Measurements from ENCODE around the gene MYBBP1A. TPM values are rescaled to one million over a fixed set of nuclear protein-coding genes. Genes with fewer than 3 reads are reported as not detected.

MYBBP1A gene
- polyA plus RNA-seq, 2 of the 4 experiments (the other 2 are of a cell fraction): 42.9 to 95.1 TPM

GRCh38 chr17:4533523-4534504 is 21.4 kb downstream of the MYBBP1A start (continued):
- TF ChIP-seq BCL3 (IDR thresholded peaks at IDR 0.05) (peak; percentile 39; the same call in 2 of the 3 replicates), GATA3 (IDR thresholded peaks at IDR 0.05; ENCODE audit: borderline replicate concordance) (0 out of 2 replicates have a peak, but pooled peaks have one; percentile 9), NPAS2 (CRISPR knock-in tag; IDR thresholded peaks at IDR 0.05; ENCODE audit: borderline replicate concordance) (no peak), TFCP2L1 (CRISPR knock-in tag; IDR thresholded peaks at IDR 0.05) (peak; percentile 30; the same call in 1 of the 2 replicates)

- CTCF ChIA-PET: interaction anchor here (1.0 to 1.5 kb wide), 5 partner anchors 9 to 112 kb away, joined by 3 to 4 read pairs (median 3); no protein-coding TSS in a partner anchor
- Histone ChIP-seq H3K4me1 (peaks cover 20% of the 10 kb centered on the region), H3K4me3 (no peak overlapping the region), H3K4me2 (no peak overlapping the region), H3K27ac (peak overlapping the region in 1 of 2 experiments; percentile 80; a peak in 3 of 6 replicates), H3K9me3 (no peaks in the 10 kb centered on the region)
- POLR2A ChIA-PET: no interaction called here
- 89% methylated on average over 31 of the region's 33 CpGs for WGBS (ENCODE audit: missing lambda C conversion rate)
- no peak for DNase-seq (ENCODE audit: low read depth in 1 of 2, low spot score in 1 of 2)
- TF ChIP-seq RCOR1 (IDR thresholded peaks at IDR 0.05; ENCODE audit: low read depth, low read length) (no peak), PBX3 (IDR thresholded peaks at IDR 0.05) (peak; percentile 41; the same call in 1 of the 2 replicates)
- no peak for ATAC-seq
- FAIRE-seq: no peak
Measured at GRCh38 chr17:4532860-4533522, 22.2 kb downstream of the MYBBP1A start.

- Histone ChIP-seq H3K27ac (no peak overlapping the region), H3K9me3 (no peaks in the 10 kb centered on the region), H3K4me3 (no peak overlapping the region), H3K4me2 (no peak overlapping the region), H3K4me1 (peaks cover 20% of the 10 kb centered on the region)
- TF ChIP-seq HMGXB4 (CRISPR knock-in tag; IDR thresholded peaks at IDR 0.05; ENCODE audit: borderline replicate concordance) (no peak), PBX3 (IDR thresholded peaks at IDR 0.05) (peak; percentile 29; the same call in 1 of the 2 replicates)
- 82% methylated on average over 17 of the region's 17 CpGs for WGBS (ENCODE audit: missing lambda C conversion rate)
- ATAC-seq (no peak; a peak in 1 of 6 replicates), DNase-seq (ENCODE audit: low read depth in 1 of 2, low spot score in 1 of 2) (no peak), FAIRE-seq (no peak)
- ChIA-PET POLR2A (no interaction called here), CTCF (interaction anchor here (0.8 to 1.3 kb wide), 4 partner anchors 10 to 111 kb away, joined by 3 to 4 read pairs (median 3); no protein-coding TSS in a partner anchor)
Measured at GRCh38 chr17:4531988-4532736, 23.0 kb downstream of the MYBBP1A start.
